ENCODE data around the gene RAVER2.
"Not testable (repeated sequence)": the region's sequence is repeated elsewhere in the genome, so short reads cannot be mapped to it uniquely, and the experiment has no call there.

RAVER2 gene, protein sequence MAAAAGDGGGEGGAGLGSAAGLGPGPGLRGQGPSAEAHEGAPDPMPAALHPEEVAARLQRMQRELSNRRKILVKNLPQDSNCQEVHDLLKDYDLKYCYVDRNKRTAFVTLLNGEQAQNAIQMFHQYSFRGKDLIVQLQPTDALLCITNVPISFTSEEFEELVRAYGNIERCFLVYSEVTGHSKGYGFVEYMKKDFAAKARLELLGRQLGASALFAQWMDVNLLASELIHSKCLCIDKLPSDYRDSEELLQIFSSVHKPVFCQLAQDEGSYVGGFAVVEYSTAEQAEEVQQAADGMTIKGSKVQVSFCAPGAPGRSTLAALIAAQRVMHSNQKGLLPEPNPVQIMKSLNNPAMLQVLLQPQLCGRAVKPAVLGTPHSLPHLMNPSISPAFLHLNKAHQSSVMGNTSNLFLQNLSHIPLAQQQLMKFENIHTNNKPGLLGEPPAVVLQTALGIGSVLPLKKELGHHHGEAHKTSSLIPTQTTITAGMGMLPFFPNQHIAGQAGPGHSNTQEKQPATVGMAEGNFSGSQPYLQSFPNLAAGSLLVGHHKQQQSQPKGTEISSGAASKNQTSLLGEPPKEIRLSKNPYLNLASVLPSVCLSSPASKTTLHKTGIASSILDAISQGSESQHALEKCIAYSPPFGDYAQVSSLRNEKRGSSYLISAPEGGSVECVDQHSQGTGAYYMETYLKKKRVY

DNA sequence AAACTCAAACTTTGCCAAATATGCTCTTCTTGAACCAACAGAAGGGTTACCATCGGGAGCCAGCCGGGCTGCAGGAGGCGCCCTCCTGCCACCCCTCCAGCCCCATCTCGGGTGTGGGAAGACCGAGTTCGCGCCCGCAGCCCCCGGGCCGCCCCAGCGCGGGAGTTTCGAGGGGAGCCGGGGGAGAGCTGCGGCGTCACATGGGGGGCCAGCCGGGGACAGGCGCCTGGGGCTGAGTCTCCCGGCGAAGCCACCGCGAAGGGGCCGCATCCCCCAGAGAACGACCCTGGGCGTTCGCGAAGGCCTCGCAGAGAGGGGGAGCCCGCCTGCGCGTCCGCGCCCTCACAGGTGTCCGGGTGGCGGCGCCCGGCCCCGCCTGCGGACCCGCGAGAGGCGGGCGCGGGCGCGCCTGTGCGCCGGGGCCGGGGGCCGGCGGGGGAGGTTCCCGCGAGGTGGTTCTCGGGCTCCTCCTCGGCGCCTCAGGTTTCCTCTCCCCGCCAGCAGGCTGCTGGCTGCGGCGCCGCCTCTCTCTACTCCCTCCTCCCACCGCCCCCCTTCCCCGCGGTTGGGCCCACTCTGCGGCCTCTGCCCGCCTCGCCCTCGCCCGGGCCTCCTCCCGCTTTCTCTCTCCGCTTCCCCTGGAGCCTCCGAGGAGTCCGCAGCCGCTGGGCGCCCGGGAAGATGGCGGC is at the start of gene RAVER2:
Gene RAVER2 (plus strand): TSS at position 584 of the 689 bp plus-strand sequence. CDS start 98 bp downstream, at position 682.
- TF ChIP-seq CTCF (IDR thresholded peaks at IDR 0.05; ENCODE audit: extremely low read depth, insufficient read depth, missing control alignments) = peak; percentile 27
- DNase-seq (ENCODE audit: low spot score) = peak; percentile 69
- in situ Hi-C loops (cut with MboI; ENCODE audit: low pct_unique_long_range_greater_than_20kb, low sequenced_read_pairs, unreplicated experiment) = no loop called here

GRCh38 chr1:64696879-64697278 is 48.0 kb upstream of the RAVER2 start:
- DNase-seq (ENCODE audit: low spot score) = no peak
- no peak for TF ChIP-seq CTCF (IDR thresholded peaks at IDR 0.05; ENCODE audit: extremely low read depth, insufficient read depth, missing control alignments)
- in situ Hi-C loops (cut with MboI; ENCODE audit: low pct_unique_long_range_greater_than_20kb, low sequenced_read_pairs, unreplicated experiment) = loop anchor here (25.0 kb wide), 1 partner anchor 515 kb away; no protein-coding TSS in a partner anchor

DNA sequence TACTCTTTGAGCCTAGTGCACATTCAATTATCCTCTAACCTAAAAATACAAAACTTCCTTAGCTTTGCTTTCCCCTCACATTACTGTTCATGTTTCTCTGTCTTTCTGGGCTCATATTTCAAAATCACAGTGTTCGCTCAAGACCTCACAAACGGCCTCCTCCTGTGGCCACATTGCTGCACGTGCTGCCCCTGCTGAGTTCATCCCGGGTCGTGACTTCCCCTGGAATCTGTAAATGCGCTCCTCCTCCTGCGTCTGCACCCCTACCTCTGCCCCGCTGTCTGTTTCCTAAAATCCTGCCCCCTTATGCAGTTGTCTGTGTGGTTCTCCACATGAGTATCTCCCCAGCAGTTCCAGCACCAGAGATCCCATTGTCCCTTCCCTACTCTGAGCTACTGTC is 45.5 kb upstream of the RAVER2 start:
- no peak for DNase-seq (ENCODE audit: low spot score)
- no peak for TF ChIP-seq CTCF (IDR thresholded peaks at IDR 0.05; ENCODE audit: extremely low read depth, insufficient read depth, missing control alignments)
- in situ Hi-C loops (cut with MboI; ENCODE audit: low pct_unique_long_range_greater_than_20kb, low sequenced_read_pairs, unreplicated experiment) = loop anchor here (25.0 kb wide), 1 partner anchor 513 kb away; no protein-coding TSS in a partner anchor

DNA sequence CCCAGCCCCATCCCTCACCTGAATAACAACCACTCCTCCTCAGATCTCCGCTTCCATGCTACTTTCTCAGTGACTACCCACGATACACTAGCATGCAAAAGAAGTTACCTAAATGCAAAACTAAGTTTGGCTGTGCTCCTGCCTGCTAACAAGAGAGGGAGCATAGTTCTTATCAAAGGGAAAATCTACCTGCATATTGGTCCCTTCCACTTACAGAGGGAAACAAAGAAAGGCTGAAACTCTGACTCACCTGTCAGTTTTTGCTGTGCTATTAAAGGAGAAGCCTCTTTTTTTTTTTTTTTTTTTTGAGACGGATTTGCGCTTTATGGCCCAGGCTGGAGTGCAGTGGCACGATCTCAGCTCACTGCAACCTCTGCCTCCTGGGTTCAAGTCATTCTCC is 43.8 kb upstream of the RAVER2 start:
- no peak for DNase-seq (ENCODE audit: low spot score)
- in situ Hi-C loops (cut with MboI; ENCODE audit: low pct_unique_long_range_greater_than_20kb, low sequenced_read_pairs, unreplicated experiment) = no loop called here

GRCh38 chr1:64701886-64702285 is 43.0 kb upstream of the RAVER2 start:
- no peak for TF ChIP-seq CTCF (IDR thresholded peaks at IDR 0.05; ENCODE audit: extremely low read depth, insufficient read depth, missing control alignments)
- no peak for DNase-seq (ENCODE audit: low spot score)
- in situ Hi-C loops (cut with MboI; ENCODE audit: low pct_unique_long_range_greater_than_20kb, low sequenced_read_pairs, unreplicated experiment) = no loop called here

More for the DNA sequence above, 43.8 kb upstream of the RAVER2 start:
- no peak for TF ChIP-seq CTCF (IDR thresholded peaks at IDR 0.05; ENCODE audit: extremely low read depth, insufficient read depth, missing control alignments)

DNA sequence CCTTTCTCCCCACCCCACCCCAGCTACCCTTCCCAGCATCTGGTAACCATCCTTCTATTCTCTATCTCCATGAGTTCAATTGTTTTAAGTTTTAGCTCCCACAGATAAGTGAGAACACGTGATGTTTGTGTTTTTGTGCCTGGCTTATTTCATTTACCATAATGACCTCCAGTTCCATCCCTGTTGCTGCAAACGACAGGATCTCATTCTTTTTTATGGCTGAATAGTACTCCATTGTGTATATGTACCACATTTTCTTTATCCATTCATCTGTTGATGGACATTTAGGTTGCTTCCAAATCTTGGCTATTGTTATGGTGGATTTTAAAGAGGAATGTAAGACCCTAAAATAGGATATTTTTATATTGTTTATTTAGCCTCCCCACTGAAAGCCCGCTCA is 42.2 kb upstream of the RAVER2 start:
- DNase-seq (ENCODE audit: low spot score); in situ Hi-C loops (cut with MboI; ENCODE audit: low pct_unique_long_range_greater_than_20kb, low sequenced_read_pairs, unreplicated experiment): not testable (repeated sequence)
